ENCODE measurements around the gene RBM47. TPM values are rescaled to one million over a fixed set of nuclear protein-coding genes. Genes with fewer than 3 reads are reported as not detected.
"Not testable (repeated sequence)": the region's sequence is repeated elsewhere in the genome, so short reads cannot be mapped to it uniquely, and the experiment has no call there.

The RBM47 gene
- total RNA-seq, 1 donor, result 2.2 TPM

DNA sequence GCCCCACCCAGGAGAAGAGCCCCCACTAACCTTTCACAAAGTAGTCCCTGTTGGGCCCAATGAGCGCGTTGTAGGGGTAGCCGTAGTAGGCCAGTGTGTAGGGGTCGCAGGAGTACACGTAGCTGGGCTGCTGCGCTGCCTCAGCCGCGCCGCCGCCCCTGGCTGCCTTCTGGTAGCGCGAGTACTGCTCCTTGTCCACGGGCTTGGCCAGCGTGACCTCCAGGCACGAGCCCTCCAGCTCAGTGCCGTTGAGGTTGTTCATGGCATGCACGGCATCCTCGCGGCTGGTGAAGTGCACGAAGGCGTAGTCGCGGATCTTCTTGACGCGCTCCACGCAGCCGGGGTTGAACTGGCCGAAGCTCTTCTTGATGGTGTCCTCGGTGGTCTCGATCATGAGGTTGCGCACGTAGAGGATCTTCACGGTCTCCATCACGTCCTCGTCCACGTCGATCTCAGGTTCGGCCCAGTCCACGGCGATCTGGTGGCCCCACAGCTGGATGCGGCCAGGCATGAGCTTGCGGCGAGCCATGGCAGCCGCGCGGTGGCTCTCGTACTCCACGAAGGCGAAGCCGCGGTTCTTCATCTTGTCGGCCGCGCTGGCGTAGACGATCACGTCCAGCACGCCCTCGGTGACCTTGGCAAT lies 191.8 kb downstream of the RBM47 start:
- Histone ChIP-seq H3K9me3 (ENCODE audit: low read depth, low read length) (no peaks in the 10 kb centered on the region), H3K4me1 (ENCODE audit: insufficient read depth, low read length) (no peaks in the 10 kb centered on the region), H3K36me3 (ENCODE audit: insufficient read depth, low read length) (no peaks in the 10 kb centered on the region), H3K27ac (ENCODE audit: low read depth, low read length) (no peak overlapping the region), H3K79me2 (ENCODE audit: insufficient read depth, low read length) (no peaks in the 10 kb centered on the region), H3K27me3 (ENCODE audit: insufficient read depth, low read length) (peaks cover 5% of the 10 kb centered on the region), H4K20me1 (ENCODE audit: insufficient read depth, low read length) (no peaks in the 10 kb centered on the region), H3K4me3 (ENCODE audit: insufficient read depth, low read length) (no peak overlapping the region), H2AFZ (ENCODE audit: low read length) (no peak overlapping the region), H3K4me2 (ENCODE audit: insufficient read depth, low read length) (no peak overlapping the region)
- TF ChIP-seq, protein P1, sequence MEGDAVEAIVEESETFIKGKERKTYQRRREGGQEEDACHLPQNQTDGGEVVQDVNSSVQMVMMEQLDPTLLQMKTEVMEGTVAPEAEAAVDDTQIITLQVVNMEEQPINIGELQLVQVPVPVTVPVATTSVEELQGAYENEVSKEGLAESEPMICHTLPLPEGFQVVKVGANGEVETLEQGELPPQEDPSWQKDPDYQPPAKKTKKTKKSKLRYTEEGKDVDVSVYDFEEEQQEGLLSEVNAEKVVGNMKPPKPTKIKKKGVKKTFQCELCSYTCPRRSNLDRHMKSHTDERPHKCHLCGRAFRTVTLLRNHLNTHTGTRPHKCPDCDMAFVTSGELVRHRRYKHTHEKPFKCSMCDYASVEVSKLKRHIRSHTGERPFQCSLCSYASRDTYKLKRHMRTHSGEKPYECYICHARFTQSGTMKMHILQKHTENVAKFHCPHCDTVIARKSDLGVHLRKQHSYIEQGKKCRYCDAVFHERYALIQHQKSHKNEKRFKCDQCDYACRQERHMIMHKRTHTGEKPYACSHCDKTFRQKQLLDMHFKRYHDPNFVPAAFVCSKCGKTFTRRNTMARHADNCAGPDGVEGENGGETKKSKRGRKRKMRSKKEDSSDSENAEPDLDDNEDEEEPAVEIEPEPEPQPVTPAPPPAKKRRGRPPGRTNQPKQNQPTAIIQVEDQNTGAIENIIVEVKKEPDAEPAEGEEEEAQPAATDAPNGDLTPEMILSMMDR (IDR thresholded peaks at IDR 0.05; ENCODE audit: extremely low read depth, low read depth, low read length), result no peak
- DNase-seq (ENCODE audit: insufficient read length, low spot score, missing footprints), result no peak

DNA sequence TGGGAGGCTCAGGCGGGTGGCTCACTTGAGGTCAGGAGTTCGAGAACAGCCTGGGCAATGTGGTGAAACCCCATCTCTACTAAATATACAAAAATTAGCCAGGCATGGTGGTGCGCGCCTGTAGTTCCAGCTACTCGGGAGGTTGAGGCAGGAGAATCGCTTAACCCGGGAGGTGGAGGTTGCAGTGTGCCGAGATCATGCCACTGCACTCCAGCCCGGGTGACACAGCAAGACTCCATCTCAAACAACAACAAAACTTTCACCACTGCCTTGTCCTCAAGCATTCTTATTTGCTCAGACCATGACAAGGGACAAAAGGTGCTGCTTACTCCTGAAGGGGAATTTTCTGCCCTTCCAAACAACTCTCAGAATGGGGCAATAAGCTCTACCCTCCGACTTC lies 194.4 kb downstream of the RBM47 start:
- H3K4me2 ChIP-seq (ENCODE audit: insufficient read depth, low read length); DNase-seq (ENCODE audit: insufficient read length, low spot score, missing footprints); H3K27me3 ChIP-seq (ENCODE audit: insufficient read depth, low read length); H3K79me2 ChIP-seq (ENCODE audit: insufficient read depth, low read length); H3K4me3 ChIP-seq (ENCODE audit: insufficient read depth, low read length); H4K20me1 ChIP-seq (ENCODE audit: insufficient read depth, low read length); H2AFZ ChIP-seq (ENCODE audit: low read length); H3K27ac ChIP-seq (ENCODE audit: low read depth, low read length); H3K4me1 ChIP-seq (ENCODE audit: insufficient read depth, low read length); H3K9me3 ChIP-seq (ENCODE audit: low read depth, low read length); H3K36me3 ChIP-seq (ENCODE audit: insufficient read depth, low read length): not testable (repeated sequence)

DNA sequence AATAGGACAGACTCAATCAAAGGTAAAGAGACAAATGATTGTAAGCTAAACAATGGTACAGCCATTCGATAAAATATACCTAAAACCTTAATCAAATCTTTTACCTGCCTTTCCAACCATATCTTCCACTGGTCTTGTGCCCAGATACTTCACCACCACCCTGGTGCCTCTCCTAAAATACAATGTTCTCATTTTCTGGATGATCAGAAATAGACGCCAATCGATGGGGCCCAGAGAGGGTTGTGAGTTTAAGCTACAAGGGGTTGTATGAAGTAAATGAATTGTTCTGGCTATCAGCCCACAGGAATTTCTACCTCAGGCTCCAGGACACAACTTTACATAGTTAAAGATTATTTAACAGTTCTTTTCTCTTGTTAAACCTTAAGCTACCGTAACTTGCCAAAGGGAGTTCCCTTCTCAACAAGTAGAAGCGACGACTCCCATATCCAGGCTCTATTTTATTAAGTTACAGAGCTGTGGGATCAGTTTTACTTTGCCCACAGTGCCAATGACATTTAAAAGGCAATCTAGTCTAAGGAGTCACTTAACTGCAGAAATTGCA lies 195.5 kb downstream of the RBM47 start:
- no peaks in the 10 kb centered on the region for H3K27me3 ChIP-seq (ENCODE audit: insufficient read depth, low read length)
- H3K4me1 ChIP-seq (ENCODE audit: insufficient read depth, low read length), result no peaks in the 10 kb centered on the region
- H4K20me1 ChIP-seq (ENCODE audit: insufficient read depth, low read length), result no peaks in the 10 kb centered on the region
- no peaks in the 10 kb centered on the region for H3K36me3 ChIP-seq (ENCODE audit: insufficient read depth, low read length)
- H3K4me2 ChIP-seq (ENCODE audit: insufficient read depth, low read length), result no peak overlapping the region
- H3K27ac ChIP-seq (ENCODE audit: low read depth, low read length), result no peak overlapping the region
- H2AFZ ChIP-seq (ENCODE audit: low read length), result no peak overlapping the region
- DNase-seq (ENCODE audit: insufficient read length, low spot score, missing footprints), result no peak
- no peak overlapping the region for H3K4me3 ChIP-seq (ENCODE audit: insufficient read depth, low read length)
- no peaks in the 10 kb centered on the region for H3K9me3 ChIP-seq (ENCODE audit: low read depth, low read length)
- TF ChIP-seq, protein P1 (IDR thresholded peaks at IDR 0.05; ENCODE audit: extremely low read depth, low read depth, low read length), result no peak
- no peaks in the 10 kb centered on the region for H3K79me2 ChIP-seq (ENCODE audit: insufficient read depth, low read length)

DNA sequence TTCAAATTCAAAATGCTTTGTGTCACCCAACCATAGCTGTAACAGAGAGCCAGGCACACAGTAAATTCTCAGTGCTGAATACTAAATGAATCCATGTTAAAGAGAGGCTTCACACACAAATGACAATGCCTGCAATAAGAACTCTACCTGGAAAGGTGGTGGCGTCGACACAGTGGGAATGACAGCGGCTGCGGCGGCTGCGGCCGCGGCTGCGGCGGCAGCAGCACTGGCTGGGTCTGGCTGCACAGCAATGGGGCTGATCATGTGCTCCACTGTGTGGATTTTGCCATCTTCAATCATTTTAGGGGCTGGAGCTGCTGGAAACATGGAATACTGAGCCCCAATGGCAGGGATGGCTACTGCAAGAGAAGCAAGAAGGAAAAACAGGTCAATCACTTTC lies 197.2 kb downstream of the RBM47 start:
- TF ChIP-seq, protein P1 (IDR thresholded peaks at IDR 0.05; ENCODE audit: extremely low read depth, low read depth, low read length), result no peak
- Histone ChIP-seq H3K4me2 (ENCODE audit: insufficient read depth, low read length) (no peak overlapping the region), H2AFZ (ENCODE audit: low read length) (no peak overlapping the region), H3K4me3 (ENCODE audit: insufficient read depth, low read length) (no peak overlapping the region), H3K27me3 (ENCODE audit: insufficient read depth, low read length) (no peaks in the 10 kb centered on the region), H3K4me1 (ENCODE audit: insufficient read depth, low read length) (no peaks in the 10 kb centered on the region), H3K36me3 (ENCODE audit: insufficient read depth, low read length) (no peaks in the 10 kb centered on the region), H3K79me2 (ENCODE audit: insufficient read depth, low read length) (no peaks in the 10 kb centered on the region), H3K27ac (ENCODE audit: low read depth, low read length) (no peak overlapping the region), H3K9me3 (ENCODE audit: low read depth, low read length) (no peaks in the 10 kb centered on the region), H4K20me1 (ENCODE audit: insufficient read depth, low read length) (no peaks in the 10 kb centered on the region)
- no peak for DNase-seq (ENCODE audit: insufficient read length, low spot score, missing footprints)

DNA sequence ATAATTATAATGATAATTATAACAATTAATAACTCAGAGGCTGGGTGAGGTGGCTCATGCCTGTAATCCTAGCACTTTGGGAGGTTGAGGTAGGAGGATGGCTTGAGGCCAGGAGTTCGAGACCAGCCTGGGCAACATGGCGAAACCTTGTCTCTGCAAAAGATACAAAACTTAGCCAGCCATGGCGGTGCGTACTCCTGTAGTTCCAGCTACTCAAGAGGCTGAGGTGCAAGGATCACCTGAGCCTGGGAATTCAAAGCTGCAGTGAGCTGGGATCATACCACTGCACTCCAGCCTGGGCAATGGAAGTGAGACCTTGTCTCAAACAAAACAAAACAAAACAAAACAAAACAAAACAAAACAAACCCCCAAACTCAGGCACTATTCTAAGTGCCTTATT lies 201.8 kb downstream of the RBM47 start:
- not testable (repeated sequence) for H3K9me3 ChIP-seq (ENCODE audit: low read depth, low read length); H3K27me3 ChIP-seq (ENCODE audit: insufficient read depth, low read length); H4K20me1 ChIP-seq (ENCODE audit: insufficient read depth, low read length); H3K79me2 ChIP-seq (ENCODE audit: insufficient read depth, low read length); H3K4me3 ChIP-seq (ENCODE audit: insufficient read depth, low read length); H3K36me3 ChIP-seq (ENCODE audit: insufficient read depth, low read length); H3K27ac ChIP-seq (ENCODE audit: low read depth, low read length); H2AFZ ChIP-seq (ENCODE audit: low read length); H3K4me1 ChIP-seq (ENCODE audit: insufficient read depth, low read length); H3K4me2 ChIP-seq (ENCODE audit: insufficient read depth, low read length); DNase-seq (ENCODE audit: insufficient read length, low spot score, missing footprints)
